Neural crest cell (in vitro differentiated cells): ENCODE measurements around the gene MIF4GD. TPM values are rescaled to one million over a fixed set of nuclear protein-coding genes. Genes with fewer than 3 reads are reported as not detected.

ENCODE experiments used
- DNase-seq: peaks from one replicate; pipeline ENCODE4 v3.0.0; 2021; ENCODE audit warnings: low read depth, mixed read lengths, low spot score
- H3K27ac Mint-ChIP-seq: one replicate; pipeline ENCODE4 v1.8.0; 2021; ENCODE audit warnings: mild to moderate bottlenecking, mixed read lengths; ENCODE audit not compliant: unreplicated experiment
- H3K27me3 Mint-ChIP-seq: 2 replicates; pipeline ENCODE4 v1.8.0; 2021; ENCODE audit warnings: low read depth, mild to moderate bottlenecking, mixed read lengths
- H3K36me3 Mint-ChIP-seq: 2 replicates; pipeline ENCODE4 v1.8.0; 2021; ENCODE audit warnings: low read depth, mild to moderate bottlenecking, mixed read lengths
- H3K4me1 Mint-ChIP-seq: 2 replicates; pipeline ENCODE4 v1.8.0; 2021; ENCODE audit warnings: mixed read lengths
- H3K4me3 Mint-ChIP-seq: one replicate; pipeline ENCODE4 v1.8.0; 2021; ENCODE audit warnings: mild to moderate bottlenecking, mixed read lengths
- H3K9me3 Mint-ChIP-seq: 2 replicates; pipeline ENCODE4 v1.8.0; 2021; ENCODE audit warnings: mixed read lengths
- total RNA-seq: library from RNA; stranded (reverse); gene quantifications from 2 replicates; pipeline ENCODE4 v1.2.1, GENCODE V29; 2021
- TF ChIP-seq, protein P1 (sequence below): fragments of 200-600 bp; sonication (generic); conservative IDR thresholded peaks from 2 replicates; pipeline ENCODE4 v1.5.0; 2021; ENCODE audit warnings: antibody characterized with exemption, mild to moderate bottlenecking

The MIF4GD gene
- total RNA-seq, 1 donor from 2014 or later = 15.9 TPM

DNA sequence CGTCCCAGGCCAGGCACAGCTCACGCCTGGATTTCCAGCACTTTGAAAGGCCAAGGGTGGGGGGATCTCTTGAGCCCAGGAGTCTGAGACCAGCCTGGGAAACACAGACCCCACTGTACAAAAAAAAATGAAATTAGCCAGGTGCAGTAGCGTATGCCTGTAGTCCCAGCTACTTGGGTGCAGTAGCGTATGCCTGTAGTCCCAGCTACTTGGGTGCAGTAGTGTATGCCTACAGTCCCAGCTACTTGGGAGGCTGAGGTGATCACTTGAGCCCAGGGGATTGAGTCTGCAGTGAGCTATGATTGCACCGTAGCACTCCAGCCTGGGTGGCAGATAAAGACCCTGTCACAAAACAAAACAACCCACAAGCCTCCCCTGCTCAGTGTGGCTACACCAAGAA lies 45.2 kb upstream of the MIF4GD start:
- Mint-ChIP-seq H3K4me3 (no peak overlapping the region), H3K27me3 (no peaks in the 10 kb centered on the region), H3K4me1 (no peaks in the 10 kb centered on the region), H3K36me3 (no peaks in the 10 kb centered on the region), H3K27ac (peak overlapping the region; percentile 43), H3K9me3 (no peaks in the 10 kb centered on the region)
- no peak for DNase-seq
- TF ChIP-seq, protein P1, sequence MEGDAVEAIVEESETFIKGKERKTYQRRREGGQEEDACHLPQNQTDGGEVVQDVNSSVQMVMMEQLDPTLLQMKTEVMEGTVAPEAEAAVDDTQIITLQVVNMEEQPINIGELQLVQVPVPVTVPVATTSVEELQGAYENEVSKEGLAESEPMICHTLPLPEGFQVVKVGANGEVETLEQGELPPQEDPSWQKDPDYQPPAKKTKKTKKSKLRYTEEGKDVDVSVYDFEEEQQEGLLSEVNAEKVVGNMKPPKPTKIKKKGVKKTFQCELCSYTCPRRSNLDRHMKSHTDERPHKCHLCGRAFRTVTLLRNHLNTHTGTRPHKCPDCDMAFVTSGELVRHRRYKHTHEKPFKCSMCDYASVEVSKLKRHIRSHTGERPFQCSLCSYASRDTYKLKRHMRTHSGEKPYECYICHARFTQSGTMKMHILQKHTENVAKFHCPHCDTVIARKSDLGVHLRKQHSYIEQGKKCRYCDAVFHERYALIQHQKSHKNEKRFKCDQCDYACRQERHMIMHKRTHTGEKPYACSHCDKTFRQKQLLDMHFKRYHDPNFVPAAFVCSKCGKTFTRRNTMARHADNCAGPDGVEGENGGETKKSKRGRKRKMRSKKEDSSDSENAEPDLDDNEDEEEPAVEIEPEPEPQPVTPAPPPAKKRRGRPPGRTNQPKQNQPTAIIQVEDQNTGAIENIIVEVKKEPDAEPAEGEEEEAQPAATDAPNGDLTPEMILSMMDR = no peak

DNA sequence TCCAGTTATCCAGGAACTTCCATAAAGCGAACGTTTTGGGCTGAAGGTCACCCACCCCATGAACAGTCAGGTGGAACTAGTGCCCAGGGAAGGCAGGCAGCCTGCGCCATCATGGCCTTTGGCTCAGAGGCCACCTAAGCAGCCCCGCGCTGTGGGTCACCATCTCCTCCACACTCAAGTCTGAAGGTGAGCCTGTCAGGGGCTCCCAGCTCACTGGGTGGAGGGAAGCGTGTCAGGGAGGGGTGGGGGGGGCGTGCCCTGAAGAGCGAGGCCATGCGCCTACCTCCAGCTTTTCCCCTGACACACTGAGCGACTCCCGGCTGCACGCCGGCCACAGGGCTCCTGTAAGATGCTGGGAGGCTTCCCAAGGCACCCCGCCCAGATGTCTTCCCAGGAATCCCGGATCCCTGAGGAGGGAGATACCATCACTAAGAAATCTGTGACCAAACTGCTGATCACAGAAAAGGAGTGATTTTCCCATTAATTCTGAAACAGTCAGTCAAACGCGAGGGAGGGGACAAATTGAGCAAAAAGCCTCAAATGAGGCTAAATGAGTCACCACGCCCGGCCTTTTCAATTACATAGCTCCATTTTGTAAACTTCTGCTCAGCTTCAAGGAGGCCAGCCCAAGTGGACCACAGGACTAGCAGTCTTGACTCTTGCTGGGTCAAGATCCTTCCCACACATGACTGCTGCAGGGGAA lies 44.7 kb upstream of the MIF4GD start:
- Mint-ChIP-seq H3K27me3 (no peaks in the 10 kb centered on the region), H3K9me3 (no peaks in the 10 kb centered on the region), H3K27ac (peak overlapping the region; percentile 43), H3K36me3 (no peaks in the 10 kb centered on the region), H3K4me3 (no peak overlapping the region), H3K4me1 (no peaks in the 10 kb centered on the region)
- no peak for DNase-seq
- TF ChIP-seq, protein P1 = no peak

DNA sequence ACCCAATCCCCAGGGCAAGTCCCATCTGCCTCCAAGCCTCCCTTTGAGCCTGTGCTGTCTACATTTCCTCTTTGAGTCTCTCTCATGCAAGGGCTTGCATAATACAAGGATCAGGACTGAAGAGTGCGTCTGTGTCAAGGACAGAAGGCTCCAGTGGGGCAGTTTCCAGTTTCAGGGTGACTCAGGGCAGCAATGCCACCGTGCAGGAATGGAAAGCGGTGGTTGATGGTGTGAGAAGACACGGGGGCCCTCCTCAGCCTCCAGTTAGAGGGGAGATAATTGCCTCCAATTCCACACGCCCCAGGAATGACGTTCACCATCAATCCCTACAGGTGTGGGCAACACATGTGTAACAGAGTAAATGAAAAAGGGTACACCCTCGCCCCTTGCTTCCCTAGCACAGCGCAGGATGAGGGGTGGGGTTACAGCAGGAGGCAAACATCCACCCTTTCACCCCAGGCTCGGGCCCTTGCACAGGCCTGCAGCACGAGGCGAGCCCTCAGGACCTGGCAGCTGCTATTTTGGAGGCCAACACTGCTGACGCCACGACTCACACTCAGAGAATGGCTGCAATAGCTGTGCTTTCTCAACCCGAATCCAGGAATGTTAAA lies 43.0 kb upstream of the MIF4GD start:
- no peak for DNase-seq
- Mint-ChIP-seq H3K27me3 (no peaks in the 10 kb centered on the region), H3K4me3 (no peak overlapping the region), H3K36me3 (no peaks in the 10 kb centered on the region), H3K4me1 (peaks cover 4% of the 10 kb centered on the region), H3K27ac (peak overlapping the region; percentile 25), H3K9me3 (no peaks in the 10 kb centered on the region)
- TF ChIP-seq, protein P1 = no peak

DNA sequence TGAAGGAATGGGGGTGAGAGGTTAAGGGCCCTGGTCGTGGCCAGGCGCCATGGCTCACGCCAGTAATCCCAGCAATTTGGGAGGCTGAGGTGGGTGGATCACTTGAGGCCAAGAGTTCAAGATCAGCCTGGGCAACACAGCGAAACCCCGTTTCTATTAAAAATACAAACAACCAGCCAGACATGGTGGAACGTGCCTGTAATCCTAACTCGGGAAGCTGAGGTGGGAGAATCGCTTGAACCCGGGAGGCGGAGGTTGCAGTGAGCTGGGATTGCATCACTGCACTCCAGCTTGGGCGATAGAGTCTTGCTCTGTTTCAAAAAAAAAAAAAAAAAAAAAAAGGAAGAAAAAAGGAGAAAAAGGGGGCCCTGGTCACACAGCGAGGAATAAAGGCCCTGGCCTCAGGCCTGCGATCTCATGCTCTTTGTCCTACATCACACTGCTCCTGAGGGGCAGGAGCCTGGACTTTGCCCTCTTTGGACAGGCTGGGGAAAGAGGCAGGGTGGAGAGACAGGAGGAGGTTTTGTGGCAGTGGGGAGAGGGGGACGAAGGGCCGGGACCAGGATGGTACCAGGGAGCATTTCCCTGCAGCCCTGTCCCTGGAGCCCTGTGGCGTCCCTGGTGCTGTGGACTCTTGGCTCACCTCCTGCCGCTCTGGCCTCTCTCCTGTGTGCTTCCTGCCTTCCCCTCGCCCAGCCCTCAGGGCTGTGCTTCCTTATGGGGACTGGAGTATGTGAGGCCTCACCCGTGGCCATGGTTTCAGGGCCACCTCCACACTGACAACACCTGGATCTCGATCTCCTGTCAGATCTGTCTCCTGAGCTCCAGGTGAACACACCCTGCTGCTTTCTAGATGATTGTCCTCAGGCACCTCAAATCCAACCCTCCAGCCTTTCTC lies 38.0 kb upstream of the MIF4GD start:
- DNase-seq = no peak
- H3K4me3 Mint-ChIP-seq = no peak overlapping the region
- H3K27me3 Mint-ChIP-seq = no peaks in the 10 kb centered on the region
- TF ChIP-seq, protein P1 = no peak
- no peaks in the 10 kb centered on the region for H3K9me3 Mint-ChIP-seq
- peaks cover 9% of the 10 kb centered on the region for H3K4me1 Mint-ChIP-seq
- no peaks in the 10 kb centered on the region for H3K36me3 Mint-ChIP-seq
- H3K27ac Mint-ChIP-seq = peak overlapping the region; percentile 62

DNA sequence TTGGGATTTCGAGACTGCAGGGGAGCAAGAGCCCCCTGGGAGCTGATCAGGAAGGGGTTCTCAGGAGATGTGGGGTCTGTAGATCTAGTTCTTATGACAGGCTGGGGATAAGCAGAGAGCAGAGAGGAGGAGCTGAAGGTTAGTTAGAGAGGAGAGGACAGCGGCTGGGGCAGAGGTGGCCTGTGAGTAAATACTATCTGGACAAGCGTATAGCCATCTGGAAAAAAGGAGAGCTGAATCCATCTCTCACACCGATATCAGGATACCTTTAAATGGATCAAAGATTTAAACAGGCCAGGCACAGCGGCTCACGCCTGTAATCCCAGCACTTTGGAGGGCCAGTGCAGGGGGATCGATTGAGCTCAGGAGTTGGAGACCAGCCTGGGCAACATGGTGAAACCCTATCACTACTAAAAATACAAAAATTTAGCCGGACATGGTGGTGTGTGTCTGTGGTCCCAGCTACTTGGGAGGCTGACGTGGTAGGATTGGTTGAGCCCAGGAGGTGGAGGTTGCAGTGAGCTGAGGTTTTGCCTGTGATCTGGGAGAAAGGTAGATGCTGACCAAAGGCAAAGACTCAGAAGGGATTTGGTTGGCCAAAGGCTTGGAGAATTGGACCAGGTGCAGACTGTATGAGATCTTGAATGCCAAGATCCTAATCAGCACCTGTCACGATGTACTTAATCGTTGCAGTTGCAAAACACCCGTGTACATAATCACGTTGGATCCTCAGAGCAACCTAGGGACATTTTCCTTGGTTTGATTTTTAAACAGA lies 37.1 kb upstream of the MIF4GD start:
- Mint-ChIP-seq H3K4me3 (no peak overlapping the region), H3K27me3 (no peaks in the 10 kb centered on the region), H3K9me3 (no peaks in the 10 kb centered on the region), H3K4me1 (peaks cover 9% of the 10 kb centered on the region), H3K36me3 (no peaks in the 10 kb centered on the region), H3K27ac (peak overlapping the region; percentile 62)
- no peak for DNase-seq
- TF ChIP-seq, protein P1 = no peak
